Stimulated activated CD4-positive, alpha-beta T cell treated with anti-CD3 and anti-CD28 coated beads, TNF-alpha, amount 100 ng/mL, for 48 hours (primary cell): ENCODE results near the gene MARCHF10.
A peak's percentile ranks its signal among the peaks of the same experiment; 100 is the strongest.
"Not testable (repeated sequence)": the region's sequence is repeated elsewhere in the genome, so short reads cannot be mapped to it uniquely, and the experiment has no call there.

Experiments used
- DNase-seq, 3 donors: peaks; one replicate each; pipeline ENCODE4 v3.0.0-alpha.2; 2020; ENCODE audit warnings: low read depth in 3 of 3

MARCHF10 gene, protein sequence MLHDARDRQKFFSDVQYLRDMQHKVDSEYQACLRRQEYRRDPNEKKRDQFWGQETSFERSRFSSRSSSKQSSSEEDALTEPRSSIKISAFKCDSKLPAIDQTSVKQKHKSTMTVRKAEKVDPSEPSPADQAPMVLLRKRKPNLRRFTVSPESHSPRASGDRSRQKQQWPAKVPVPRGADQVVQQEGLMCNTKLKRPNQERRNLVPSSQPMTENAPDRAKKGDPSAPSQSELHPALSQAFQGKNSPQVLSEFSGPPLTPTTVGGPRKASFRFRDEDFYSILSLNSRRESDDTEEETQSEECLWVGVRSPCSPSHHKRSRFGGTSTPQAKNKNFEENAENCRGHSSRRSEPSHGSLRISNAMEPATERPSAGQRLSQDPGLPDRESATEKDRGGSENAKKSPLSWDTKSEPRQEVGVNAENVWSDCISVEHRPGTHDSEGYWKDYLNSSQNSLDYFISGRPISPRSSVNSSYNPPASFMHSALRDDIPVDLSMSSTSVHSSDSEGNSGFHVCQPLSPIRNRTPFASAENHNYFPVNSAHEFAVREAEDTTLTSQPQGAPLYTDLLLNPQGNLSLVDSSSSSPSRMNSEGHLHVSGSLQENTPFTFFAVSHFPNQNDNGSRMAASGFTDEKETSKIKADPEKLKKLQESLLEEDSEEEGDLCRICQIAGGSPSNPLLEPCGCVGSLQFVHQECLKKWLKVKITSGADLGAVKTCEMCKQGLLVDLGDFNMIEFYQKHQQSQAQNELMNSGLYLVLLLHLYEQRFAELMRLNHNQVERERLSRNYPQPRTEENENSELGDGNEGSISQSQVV

DNA sequence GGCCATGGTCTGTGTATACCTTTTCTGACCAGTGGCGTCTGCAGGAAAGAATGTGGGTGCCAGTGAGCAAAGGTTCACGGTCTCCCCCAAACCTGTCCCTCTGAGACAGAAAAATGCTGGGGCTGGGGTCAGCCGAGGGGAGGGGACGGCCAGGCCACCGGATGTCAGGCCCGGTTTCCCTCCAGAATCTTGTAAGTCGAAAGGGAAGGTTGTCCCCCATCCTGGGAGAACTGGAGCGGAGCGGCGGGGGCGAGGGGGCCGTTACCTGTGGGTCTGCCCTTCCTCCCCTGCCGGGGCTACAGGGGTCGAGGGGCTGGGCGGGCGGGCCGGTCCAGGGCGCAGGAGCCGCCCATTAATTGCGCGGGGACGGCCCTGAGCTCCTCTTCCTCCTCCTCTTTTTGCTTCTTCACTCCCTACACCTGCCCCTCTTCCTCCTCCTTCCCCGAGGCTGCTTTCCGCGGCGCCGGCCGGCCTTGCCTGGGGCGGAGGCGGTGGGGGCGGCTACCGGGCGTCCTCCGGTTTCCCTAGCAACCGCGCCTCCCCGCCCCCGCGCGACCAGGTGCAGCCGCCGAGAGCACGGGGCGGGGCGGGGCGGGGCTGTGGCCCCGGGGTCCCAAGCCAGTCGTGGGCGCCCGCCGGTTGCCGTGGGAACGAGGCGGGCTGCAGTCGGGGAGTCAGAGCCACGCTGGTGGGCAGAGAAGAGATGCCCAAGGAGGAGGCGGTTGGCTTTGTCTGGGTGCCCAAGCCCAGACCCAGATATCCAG, at the start of gene MARCHF10:
TSS of gene MARCHF10 (minus strand) at position 503 of the 764 bp plus-strand sequence. CDS start 6,579 bp downstream, outside the sequence.
- DNase-seq, result peak in 1 of 3 donors; percentile 19

DNA sequence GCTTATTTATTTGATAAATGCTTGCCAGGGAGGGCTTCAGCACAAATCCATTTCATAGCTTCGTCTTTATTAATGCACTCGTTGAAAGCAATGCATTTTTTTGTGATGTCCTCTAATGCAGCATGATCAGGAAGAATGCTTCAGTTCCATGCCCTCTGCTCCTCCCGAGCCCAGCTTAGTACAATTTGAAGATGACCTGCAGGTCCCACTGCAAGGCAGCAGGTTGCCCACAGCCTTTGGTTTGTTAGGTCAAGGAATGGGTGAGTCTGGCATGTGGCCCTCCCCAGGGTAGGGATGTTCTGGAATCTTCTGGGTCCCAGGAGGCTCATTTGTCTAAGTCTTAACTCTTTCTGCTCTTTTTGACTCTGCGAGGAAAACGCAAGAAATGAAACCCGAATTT, 49.4 kb upstream of the MARCHF10 start:
- no peak for DNase-seq

DNA sequence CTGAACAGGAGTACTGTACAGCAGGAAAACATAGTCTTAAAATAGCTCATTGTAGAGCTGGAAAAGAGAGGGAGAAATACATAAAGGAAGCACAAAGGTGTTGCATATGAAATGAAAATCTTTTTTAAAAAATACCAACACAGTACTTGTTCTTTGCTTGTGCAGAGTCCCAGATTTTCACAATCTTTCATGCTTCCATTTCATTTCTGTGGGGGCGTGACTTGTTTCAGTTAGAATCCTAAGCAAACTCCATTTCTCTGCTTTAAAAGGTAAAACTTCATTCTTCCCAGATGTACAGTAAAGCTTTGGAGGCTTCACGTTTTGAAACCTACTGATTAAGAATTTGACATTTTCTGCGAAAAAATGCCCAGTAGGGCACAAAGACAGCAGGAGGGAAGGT, 48.5 kb upstream of the MARCHF10 start:
- DNase-seq, result no peak

DNA sequence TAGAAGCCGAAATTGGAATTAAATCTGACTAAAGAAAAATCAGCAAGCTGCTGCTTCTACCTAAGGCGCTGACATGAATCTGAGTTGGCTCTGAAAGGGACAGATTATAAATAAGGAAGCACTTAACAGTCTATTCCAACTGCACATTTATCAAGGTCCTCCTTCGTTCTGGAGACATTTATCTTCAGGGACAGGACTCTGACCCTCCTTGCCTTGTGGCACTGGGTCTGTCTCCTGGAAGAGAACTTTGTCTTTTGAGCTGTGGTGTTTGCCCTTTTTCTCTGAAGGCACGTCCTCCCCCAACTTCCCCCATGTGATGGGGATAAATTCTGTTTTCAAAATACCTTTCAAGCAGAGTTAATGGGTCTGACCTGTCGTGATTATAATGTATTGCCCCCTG, 47.0 kb upstream of the MARCHF10 start:
- no peak for DNase-seq

DNA sequence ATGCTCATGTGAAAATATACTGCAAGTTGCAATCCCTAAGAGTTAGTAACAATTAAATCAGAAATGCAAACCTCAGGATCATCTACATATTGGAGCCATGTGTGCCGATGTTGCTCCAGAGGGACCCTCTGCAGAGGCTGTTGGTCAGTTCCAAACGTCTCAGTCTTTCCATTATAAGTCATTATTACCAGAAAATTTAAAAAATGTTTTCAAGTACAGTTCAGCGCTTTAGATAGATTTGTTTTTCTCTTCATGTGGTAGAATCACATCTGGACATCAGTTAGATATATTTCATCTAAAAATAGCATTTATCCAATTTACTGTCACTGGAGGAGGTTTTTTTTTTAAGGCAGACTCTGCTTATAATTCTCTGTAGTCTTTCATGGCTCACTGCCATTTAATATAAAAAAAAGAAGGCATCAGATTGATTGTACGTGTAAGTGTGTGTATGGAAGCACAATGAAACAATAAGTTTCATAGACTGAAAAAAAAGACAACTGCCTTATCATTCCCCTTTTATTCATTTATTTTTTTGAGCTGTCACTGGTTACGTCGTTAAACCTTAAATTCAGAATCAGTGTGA, 46.1 kb upstream of the MARCHF10 start:
- DNase-seq, result no peak

DNA sequence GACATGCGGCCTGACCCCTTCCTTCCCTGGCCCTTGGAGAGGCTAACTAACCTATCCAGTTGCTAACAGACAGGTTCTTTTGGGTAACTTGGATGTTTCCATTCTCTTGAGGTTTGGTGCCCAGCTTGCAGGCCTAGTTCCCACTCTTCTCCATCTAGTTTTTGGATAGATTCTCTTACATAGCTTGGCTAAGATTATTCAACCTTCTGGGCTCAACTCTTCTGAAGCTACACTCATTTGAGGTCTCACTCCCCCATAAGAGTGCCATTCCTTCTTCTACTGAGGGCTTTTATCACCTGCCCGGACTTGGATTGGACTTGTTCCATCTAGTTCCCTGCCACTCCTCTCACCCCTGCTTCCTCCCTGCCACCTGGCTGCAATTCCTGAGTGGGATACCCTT, 44.1 kb upstream of the MARCHF10 start:
- no peak for DNase-seq

DNA sequence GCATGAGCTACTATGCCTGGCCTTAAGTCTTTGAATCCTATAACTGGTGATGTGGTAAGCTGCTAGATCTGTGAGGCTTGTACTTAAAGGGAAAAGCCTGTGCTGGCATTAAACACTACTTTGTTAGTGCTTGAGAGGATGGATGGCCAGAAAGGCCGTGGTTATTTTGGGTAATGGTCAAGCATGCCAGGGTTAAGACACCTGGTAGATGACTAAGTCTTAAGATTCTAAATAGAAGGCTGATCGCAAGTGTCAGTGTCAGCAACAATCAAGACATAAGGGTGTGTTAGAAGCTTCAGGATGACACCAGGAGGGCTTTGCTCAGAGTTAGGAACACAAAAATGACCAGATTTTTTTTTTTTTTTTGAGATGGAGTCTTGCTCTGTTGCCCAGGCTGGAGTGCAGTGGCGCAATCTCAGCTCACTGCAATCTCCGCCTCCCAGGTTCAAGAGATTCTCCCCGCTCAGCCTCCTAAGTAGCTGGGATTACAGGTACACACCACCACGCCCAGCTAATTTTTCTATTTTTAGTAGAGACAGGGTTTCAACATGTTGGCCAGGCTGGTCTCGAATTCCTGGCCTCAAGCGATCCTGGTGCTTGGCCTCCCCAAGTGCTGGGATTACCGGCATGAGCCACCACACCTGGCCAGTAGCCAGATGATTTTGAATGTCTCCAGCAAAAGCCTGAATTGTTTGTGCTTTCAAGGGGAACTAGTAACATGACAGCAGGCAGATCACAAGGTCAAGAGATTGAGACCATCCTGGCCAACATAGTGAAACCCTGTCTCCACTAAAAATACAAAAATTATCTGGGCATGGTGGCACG, 41.7 kb upstream of the MARCHF10 start:
- DNase-seq, result not testable (repeated sequence)

DNA sequence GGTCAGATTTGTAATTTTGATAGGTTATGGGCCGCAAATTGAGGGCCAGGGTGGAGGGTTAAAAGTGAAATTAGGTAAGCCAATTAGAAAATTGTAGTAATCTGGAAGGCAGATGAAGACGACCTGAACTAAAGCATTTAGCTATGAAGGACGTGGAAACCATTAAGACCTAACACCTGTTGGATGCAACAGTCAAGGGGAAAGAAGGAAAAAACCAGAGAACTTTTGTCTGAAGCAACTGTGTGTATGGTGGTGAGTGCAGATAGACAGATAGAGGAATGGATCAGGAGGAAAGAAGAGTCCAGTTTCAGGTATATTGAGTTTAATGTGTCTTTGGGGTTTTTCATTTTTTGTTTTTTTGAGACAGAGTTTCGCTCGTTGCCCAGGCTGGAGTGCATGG, 40.2 kb upstream of the MARCHF10 start:
- no peak for DNase-seq

DNA sequence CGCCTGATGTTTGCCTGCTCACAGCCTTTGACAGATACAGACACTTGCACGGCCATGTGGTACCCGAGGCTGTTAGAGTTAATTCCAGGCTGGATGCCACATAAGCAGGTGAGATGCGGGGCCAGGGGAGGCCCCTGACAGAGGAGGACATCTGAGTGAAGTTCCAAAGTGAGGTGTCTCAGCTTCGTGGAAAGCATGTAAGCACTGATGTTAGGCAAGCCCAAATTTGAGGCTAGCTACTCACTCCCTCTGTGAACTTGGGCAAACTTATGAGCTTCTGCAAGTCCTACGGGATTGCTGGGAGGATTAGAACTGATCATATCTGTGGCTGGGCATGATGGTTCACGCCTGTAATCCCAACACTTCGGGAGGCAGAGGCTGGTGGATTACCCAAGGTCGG, 39.3 kb upstream of the MARCHF10 start:
- no peak for DNase-seq

DNA sequence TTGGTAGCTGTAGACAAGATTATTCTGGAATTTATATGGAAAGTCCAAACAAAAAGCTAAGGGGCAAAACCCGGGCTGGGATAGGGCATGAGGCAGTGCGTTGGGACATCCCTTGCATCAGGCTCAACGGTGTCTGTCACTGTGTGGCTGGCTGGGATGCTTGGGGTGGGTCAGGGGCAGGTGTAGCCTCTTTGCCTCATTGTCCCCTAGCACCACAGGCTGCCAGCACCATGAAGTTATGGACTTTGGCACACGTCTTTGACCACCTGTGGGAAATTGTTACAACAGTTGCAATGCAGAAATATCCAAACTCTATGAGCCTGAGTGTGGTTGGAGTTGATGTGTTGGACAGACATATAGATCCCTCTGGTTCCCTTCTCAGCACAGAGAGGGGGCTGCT, 32.8 kb upstream of the MARCHF10 start:
- DNase-seq, result no peak

DNA sequence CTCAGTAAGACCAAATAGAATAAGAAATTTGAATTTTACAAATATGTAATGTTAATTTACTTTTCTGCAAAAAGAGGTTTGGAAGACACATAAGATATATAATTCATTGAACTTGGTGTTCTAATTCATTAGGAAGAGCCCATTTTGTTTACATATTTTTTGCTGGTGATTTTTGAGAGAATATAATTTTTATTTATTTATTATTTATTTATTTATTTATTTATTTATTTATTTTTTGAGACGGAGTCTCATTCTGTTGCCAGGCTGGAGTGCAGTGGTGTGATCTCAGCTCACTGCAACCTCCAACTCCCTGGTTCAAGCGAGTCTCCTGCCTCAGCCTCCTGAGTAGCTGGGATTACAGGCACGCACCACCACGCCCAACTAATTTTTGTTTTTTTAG, 25.7 kb upstream of the MARCHF10 start:
- DNase-seq, result not testable (repeated sequence)

DNA sequence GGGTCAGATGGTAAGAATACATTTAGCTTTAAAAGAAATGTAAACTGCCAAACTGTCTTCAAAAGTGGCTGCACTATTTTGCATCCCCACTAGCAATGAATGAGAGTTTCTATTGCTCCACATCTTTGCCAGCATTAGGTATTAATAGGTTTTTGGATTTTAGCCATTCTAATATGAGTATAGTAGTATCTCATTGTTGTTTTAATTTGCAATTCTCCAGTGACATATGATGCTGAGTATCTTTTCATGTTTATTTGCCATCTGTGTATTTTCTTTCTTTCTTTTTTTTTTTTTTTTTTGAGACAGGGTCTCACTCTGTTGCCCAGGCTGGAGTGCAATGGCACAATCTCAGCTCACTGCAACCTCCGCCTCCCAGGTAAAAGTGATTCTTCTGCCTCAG, 24.3 kb upstream of the MARCHF10 start:
- no peak for DNase-seq

DNA sequence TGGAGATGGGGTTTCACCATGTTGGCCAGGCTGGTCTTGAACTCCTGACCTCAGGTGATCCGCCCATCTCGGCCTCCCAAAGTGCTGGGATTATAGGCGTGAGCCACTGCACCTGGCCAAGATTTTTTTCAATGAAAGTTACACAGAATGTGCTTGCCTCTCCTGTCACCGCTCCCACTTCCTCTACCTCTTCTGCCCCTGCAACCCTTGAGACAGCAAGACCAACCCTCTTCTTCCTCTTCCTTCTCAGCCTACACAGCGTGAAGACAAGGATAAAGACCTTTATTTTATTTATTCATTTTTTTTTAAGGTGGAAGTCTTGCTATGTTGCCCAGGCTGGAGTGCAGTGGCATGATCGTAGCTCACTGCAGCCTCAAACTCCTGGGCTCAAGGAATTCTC, 23.0 kb upstream of the MARCHF10 start:
- DNase-seq, result not testable (repeated sequence)

DNA sequence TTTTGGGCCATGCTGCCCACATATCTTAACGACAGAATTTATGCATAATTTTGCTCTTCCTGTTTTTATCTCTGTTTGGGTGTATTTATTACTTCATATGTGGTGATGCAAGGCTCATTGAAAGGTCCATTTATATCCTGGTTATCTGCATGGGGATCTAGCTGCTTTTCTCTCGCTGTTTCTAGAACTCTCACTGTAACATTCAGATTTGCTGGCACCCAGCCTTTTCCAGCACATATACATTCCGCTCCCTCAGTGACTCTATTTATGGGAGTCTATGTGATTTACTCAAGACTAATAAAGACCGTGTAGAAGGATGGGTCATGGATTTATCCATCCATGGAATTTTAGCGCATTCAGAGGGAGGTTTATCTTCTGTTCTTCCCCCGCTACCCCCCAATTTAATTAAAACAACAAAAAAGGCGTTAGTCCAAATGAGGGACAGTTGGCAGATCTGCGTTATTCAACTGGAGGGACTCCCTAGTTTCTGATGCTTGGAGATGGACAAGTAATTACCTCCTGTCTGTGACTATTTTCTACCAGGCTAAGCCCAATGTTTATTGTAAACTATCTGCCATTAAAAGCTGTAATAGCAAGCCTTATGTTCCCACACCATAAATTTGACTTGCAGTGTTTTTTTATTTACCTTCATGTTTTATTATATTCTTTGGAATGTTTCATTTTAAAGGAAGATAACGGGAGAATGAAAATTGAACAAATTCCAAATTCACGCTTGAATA, 19.8 kb upstream of the MARCHF10 start:
- no peak for DNase-seq

DNA sequence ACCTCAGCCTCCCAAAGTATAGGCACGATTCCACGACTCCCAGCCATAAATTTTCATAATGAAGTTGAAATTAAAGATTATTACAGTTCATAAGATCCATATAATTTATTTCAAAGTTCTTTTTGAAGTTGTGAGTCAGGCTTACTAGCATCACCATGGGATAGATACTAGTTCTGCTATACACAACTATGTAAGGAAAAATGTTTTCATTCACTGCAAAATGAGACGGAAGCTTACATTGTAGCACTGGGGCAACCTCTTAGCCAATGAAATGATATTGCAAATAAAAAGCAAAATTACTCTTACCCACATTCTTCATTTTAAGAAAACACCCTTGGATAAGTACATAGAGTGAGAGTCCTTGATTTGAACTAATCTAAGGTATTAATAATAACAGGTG, 18.8 kb upstream of the MARCHF10 start:
- DNase-seq, result no peak

DNA sequence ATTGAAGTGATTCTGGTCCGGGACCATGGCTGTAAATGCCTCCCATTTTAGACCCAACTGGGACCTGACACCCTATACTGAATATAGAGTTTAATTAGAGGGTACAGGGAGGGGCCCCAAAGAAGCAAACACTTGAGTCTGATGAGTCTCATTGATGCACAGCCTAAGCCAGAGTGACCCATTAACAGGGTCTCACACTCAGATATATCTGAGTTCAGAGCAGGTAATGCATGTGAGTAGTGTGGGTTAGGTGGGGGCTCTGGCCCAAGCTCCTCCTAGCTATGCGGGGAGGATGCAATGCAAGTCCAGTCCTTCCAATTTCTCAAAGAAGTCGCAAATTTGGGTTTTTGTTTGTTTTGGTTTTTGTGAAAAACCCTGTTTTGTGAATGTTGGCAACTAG, 17.1 kb upstream of the MARCHF10 start:
- DNase-seq, result no peak

DNA sequence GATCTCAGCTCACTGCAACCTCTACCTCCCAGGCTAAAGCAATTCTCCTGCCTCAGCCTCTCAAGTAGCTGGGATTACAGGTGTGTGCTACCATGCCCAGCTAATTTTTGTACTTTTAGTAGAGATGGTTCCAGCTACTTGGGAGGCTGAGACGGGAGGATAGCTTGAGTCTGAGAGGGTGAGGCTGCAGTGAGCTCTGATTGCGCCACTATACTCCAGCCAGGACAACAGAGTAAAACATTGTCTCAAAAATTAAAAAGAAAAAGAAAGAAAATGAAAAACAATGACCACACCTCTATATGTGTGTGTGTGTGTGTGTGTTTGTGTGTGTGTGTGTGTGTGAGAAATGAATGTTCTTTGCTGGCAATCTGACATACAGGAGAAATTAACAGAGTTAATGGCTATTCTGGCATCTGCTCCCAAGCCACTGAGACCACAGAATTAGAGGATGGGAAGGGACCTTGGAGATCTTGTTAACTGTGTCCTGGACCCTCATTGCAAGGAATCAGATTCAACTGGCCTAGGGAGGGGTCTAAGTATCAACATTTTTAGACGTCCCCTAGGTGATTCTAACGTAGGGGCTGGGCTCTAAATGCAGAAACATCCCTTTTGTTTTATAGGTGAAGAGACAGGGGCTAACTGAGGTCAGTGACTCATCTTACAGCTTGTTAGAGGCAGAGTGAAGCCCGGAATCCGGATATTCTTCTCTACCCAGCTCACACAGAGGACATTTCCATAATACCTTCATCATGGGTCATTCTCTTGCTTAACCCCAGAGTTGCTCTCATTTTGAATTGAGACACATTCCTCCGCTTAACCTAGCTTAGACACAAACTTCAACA, 16.4 kb upstream of the MARCHF10 start:
- no peak for DNase-seq

DNA sequence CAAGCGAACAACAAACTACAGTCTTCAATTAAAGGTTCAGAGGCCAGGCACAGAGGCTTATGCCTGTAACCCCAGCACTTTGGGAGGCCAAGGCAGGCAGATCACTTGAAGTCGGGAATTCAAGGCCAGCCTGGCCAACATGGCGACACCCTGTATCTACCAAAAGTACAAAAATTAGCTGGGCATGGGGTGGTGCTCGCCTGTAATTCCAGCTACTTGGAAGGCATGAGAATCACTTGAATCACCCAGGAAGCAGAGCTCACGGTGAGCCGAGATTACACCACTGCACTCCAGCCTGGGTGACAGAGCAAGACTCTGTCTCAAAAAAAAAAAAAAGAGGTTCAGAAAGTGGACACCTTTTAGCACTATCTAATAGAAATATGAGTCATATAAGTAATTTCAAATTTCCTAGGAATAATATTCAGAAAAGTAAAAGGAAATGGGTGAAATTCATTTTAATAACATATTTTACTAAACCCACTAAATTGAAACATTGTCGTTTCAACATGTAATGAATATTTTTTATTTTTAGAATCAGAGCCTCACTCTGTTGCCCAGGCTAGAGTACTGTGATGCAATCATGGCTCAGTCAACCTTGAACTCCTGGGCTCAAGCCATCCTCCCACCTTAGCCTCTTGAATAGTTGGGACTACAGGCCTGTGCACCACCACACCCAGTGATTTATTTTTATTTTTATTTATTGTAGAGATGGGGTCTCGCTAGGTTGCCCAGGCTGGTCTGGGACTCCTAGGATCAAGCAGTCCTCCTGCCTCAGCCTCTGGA, 15.2 kb upstream of the MARCHF10 start:
- no peak for DNase-seq
